Endothelial cell of umbilical vein (primary cell): ENCODE measurements around the gene ERBB4. TPM values are rescaled to one million over a fixed set of nuclear protein-coding genes. Genes with fewer than 3 reads are reported as not detected.

ENCODE experiments used
- BruUV-seq: library from RNA; stranded (reverse); fragments of 400-500 nt; replicated peaks from 2 replicates; lab custom pipeline; 2021; lab: Mats Ljungman, UMichigan
- CTCF ChIA-PET: fragments of 300-600, 350-600 bp; sonication (Branson Sonifier 250); formaldehyde crosslinking; loops from one replicate; lab custom pipeline; 2021; ENCODE audit warnings: antibody characterized with exemption, inconsistent platforms; lab: Charles Lee
- POLR2A ChIA-PET: fragments of 300-600, 350-600 bp; sonication (Branson Sonifier 250); formaldehyde crosslinking; loops from one replicate; lab custom pipeline; 2021; ENCODE audit warnings: antibody characterized with exemption, inconsistent platforms; lab: Charles Lee
- DNase-seq: peaks from one replicate; pipeline ENCODE4 v3.0.0-alpha.2; 2011; ENCODE audit warnings: low read depth, low spot score
- FAIRE-seq: peaks from 2 replicates; lab custom pipeline; 2011; peaks lifted over from hg19 to GRCh38; lab: Jason Lieb, UNC
- H2AFZ ChIP-seq: 2 replicates; pipeline ENCODE4 v1.6.0; 2012; ENCODE audit warnings: low read depth, low read length, control low read depth, inconsistent platforms
- H3K27ac ChIP-seq: 2 replicates; pipeline ENCODE4 v1.5.1; 2011; ENCODE audit warnings: low read depth, mild to moderate bottlenecking, control low read depth, low read length, moderate library complexity; ENCODE audit not compliant: insufficient read depth
- H3K27me3 ChIP-seq, 2 experiments: 2 replicates each; pipeline versions ENCODE4 v1.6.0 to v1.6.1; 2011; ENCODE audit warnings: low read length in 2 of 2, mixed read lengths in 1 of 2; ENCODE audit not compliant: control insufficient read depth in 2 of 2, insufficient read depth in 2 of 2
- H3K36me3 ChIP-seq, 2 experiments: 2 replicates in 1 of 2; 3 replicates in 1 of 2; pipeline ENCODE4 v1.5.1; 2011; ENCODE audit warnings: low read length in 2 of 2, mild to moderate bottlenecking in 1 of 2, moderate library complexity in 1 of 2; ENCODE audit not compliant: control insufficient read depth in 2 of 2, insufficient read depth in 2 of 2; ENCODE audit errors: extremely low read depth in 1 of 2
- H3K4me1 ChIP-seq: 3 replicates; pipeline ENCODE4 v1.5.1; 2011; ENCODE audit warnings: mild to moderate bottlenecking, low read length; ENCODE audit not compliant: control insufficient read depth, insufficient read depth; ENCODE audit errors: extremely low read depth
- H3K4me2 ChIP-seq: 2 replicates; pipeline ENCODE4 v1.6.1; 2011; ENCODE audit warnings: low read length, control low read depth, mixed read lengths; ENCODE audit not compliant: insufficient read depth
- H3K4me3 ChIP-seq, 3 experiments: fragments of 200-600 bp in 1 of 3; sonication (generic), shearing (Covaris generic) in 1 of 3; replicated peaks in 1 of 3; 2 replicates each; pipeline ENCODE4 v1.5.1; 2011 to 2016; ENCODE audit warnings: control low read depth in 3 of 3, low read length in 3 of 3, mild to moderate bottlenecking in 2 of 3, inconsistent platforms in 1 of 3, low read depth in 1 of 3, moderate library complexity in 1 of 3; ENCODE audit not compliant: insufficient read depth in 1 of 3
- H3K79me2 ChIP-seq: 2 replicates; pipeline ENCODE4 v1.6.0; 2012; ENCODE audit warnings: low read length, inconsistent platforms; ENCODE audit not compliant: control insufficient read depth, insufficient read depth
- H3K9ac ChIP-seq: replicated peaks from 2 replicates; pipeline ENCODE3; 2011; ENCODE audit warnings: low read length, control low read depth; ENCODE audit not compliant: insufficient read depth; ENCODE audit errors: extremely low read depth
- H3K9me1 ChIP-seq: replicated peaks from 3 replicates; pipeline ENCODE4 v1.6.0; 2011; ENCODE audit warnings: mild to moderate bottlenecking, low read length; ENCODE audit not compliant: control insufficient read depth, insufficient read depth; ENCODE audit errors: extremely low read depth
- H3K9me3 ChIP-seq: replicated peaks from 2 replicates; pipeline ENCODE4 v1.5.1; 2012; ENCODE audit warnings: low read length, inconsistent platforms; ENCODE audit not compliant: control insufficient read depth, insufficient read depth
- H4K20me1 ChIP-seq: replicated peaks from 2 replicates; pipeline ENCODE3; 2011; ENCODE audit warnings: mild to moderate bottlenecking, low read length; ENCODE audit not compliant: control insufficient read depth, insufficient read depth; ENCODE audit errors: extremely low read depth
- EZH2 ChIP-seq: IDR thresholded peaks from 2 replicates; pipeline ENCODE4 v1.6.1; 2012; ENCODE audit warnings: borderline replicate concordance, low read depth, mild to moderate bottlenecking, moderate library complexity, low read length, inconsistent platforms; ENCODE audit not compliant: severe bottlenecking
- FOS ChIP-seq: IDR thresholded peaks from 2 replicates; pipeline ENCODE4 v1.6.1; 2011; ENCODE audit warnings: mild to moderate bottlenecking, low read length, moderate library complexity, borderline replicate concordance; ENCODE audit not compliant: insufficient read depth
- GATA2 ChIP-seq: IDR thresholded peaks from 2 replicates; pipeline ENCODE4 v1.7.0; 2011; ENCODE audit warnings: low read depth, mild to moderate bottlenecking, moderate library complexity, mixed read lengths, low read length; ENCODE audit not compliant: insufficient read length, insufficient read depth
- JUN ChIP-seq: IDR thresholded peaks from 2 replicates; pipeline ENCODE4 v1.6.1; 2011; ENCODE audit warnings: borderline replicate concordance, low read depth; ENCODE audit not compliant: insufficient read length, insufficient read depth
- MYC ChIP-seq: IDR thresholded peaks from one replicate; pipeline ENCODE4 v1.6.1; 2011; ENCODE audit warnings: mild to moderate bottlenecking, low read depth, low read length
- POLR2A ChIP-seq: IDR thresholded peaks from 2 replicates; pipeline ENCODE4 v1.6.1; 2012; ENCODE audit warnings: low read depth, mild to moderate bottlenecking, control low read depth, low read length
- POLR2AphosphoS5 ChIP-seq: IDR thresholded peaks from 2 replicates; pipeline ENCODE4 v1.6.1; 2012; ENCODE audit warnings: low read depth, mild to moderate bottlenecking, control low read depth, low read length, moderate library complexity; ENCODE audit not compliant: insufficient read depth
- dilution Hi-C: fragments of 300-500 bp; cut with MboI; formaldehyde crosslinking; loops from one replicate; pipeline ENCODE4 v1.15.0; 2019; ENCODE audit warnings: low sequenced_read_pairs; ENCODE audit not compliant: extremely low pct_ligation_motif_present
- intact Hi-C: fragments of 100-400 bp; cut with micrococcal nuclease; formaldehyde crosslinking; loops from one replicate; pipeline ENCODE4 v1.10.0; 2022
- polyA plus RNA-seq, 4 experiments: library from polyadenylated mRNA; depleted of rRNA in 3 of 4; stranded (reverse) in 3 of 4; unstranded in 1 of 4; fragments of >200 nt; gene quantifications; 2 replicates each; pipeline versions ENCODE4 v1.2.1 to v1.2.3, GENCODE V29; 2011 to 2012; ENCODE audit warnings: missing spikeins in 1 of 4
- total RNA-seq: library from RNA; stranded (reverse); gene quantifications from 2 replicates; pipeline ENCODE4 v1.2.3, GENCODE V29; 2021
- TF ChIP-seq, protein P1 (sequence below), 2 donors: IDR thresholded peaks; 1 replicate in 1 of 2; 2 replicates in 1 of 2; pipeline ENCODE4 v1.5.1; 2011; ENCODE audit warnings: low read length in 2 of 2, mild to moderate bottlenecking in 2 of 2, moderate library complexity in 2 of 2, control low read depth in 1 of 2, inconsistent platforms in 1 of 2, low read depth in 1 of 2; ENCODE audit not compliant: insufficient read depth in 1 of 2; ENCODE audit errors: extremely low read depth in 1 of 2
- TF ChIP-seq, protein P2 (sequence below): IDR thresholded peaks from 2 replicates; pipeline ENCODE4 v1.6.1; 2011; ENCODE audit not compliant: insufficient read depth, insufficient read length

ERBB4 gene
- total and polyA plus RNA-seq, 2 donors (not counting 3 experiments of a cell fraction or from before 2014, with no cell fraction given), result 0.01 to 0.27 TPM

DNA sequence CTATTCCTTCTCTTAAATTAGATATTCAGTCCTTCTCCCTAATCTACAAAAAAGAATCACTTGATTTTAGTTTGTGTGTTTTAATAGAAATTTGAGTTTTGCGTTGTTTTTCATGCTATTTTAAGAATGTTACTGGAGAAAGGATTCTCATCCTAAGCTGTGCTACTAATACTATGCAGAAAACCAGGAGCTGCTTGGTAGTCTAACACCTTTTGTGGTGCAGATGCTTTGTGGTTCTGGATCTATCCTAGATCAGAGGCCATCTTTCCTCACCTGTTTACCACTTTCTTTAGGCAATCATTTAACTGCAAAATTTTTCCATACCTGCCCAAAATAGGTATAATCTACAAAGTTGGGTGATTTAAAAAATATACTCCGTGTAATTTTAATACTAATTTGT lies 1158.6 kb downstream of the ERBB4 start:
- FAIRE-seq, result no peak
- intact Hi-C loops, result no loop called here
- CTCF ChIA-PET, result no interaction called here

More for the DNA sequence above, 1158.6 kb downstream of the ERBB4 start:
- H3K4me1 ChIP-seq, result no peaks in the 10 kb centered on the region
- no peak overlapping the region for H3K4me2 ChIP-seq
- no peaks in the 10 kb centered on the region for H3K9me3 ChIP-seq
- no peaks in the 10 kb centered on the region for H3K79me2 ChIP-seq
- H3K27ac ChIP-seq, result no peak overlapping the region
- no TSS peak for BruUV-seq
- no peak for TF ChIP-seq GATA2
- no peak for TF ChIP-seq FOS
- TF ChIP-seq, protein P1, sequence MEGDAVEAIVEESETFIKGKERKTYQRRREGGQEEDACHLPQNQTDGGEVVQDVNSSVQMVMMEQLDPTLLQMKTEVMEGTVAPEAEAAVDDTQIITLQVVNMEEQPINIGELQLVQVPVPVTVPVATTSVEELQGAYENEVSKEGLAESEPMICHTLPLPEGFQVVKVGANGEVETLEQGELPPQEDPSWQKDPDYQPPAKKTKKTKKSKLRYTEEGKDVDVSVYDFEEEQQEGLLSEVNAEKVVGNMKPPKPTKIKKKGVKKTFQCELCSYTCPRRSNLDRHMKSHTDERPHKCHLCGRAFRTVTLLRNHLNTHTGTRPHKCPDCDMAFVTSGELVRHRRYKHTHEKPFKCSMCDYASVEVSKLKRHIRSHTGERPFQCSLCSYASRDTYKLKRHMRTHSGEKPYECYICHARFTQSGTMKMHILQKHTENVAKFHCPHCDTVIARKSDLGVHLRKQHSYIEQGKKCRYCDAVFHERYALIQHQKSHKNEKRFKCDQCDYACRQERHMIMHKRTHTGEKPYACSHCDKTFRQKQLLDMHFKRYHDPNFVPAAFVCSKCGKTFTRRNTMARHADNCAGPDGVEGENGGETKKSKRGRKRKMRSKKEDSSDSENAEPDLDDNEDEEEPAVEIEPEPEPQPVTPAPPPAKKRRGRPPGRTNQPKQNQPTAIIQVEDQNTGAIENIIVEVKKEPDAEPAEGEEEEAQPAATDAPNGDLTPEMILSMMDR (IDR thresholded peaks at IDR 0.05; ENCODE audit: extremely low read depth in 1 of 2, insufficient read depth in 1 of 2, low read depth in 1 of 2, low read length in 2 of 2), result no peak
- no peak for TF ChIP-seq POLR2AphosphoS5
- TF ChIP-seq POLR2A, result no peak
- no peak for TF ChIP-seq EZH2
- TF ChIP-seq, protein P2, sequence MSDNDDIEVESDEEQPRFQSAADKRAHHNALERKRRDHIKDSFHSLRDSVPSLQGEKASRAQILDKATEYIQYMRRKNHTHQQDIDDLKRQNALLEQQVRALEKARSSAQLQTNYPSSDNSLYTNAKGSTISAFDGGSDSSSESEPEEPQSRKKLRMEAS, result no peak
- TF ChIP-seq MYC, result no peak
- no peak for TF ChIP-seq JUN
- H3K9ac ChIP-seq, result no peak overlapping the region
- H3K9me1 ChIP-seq, result no peaks in the 10 kb centered on the region
- H3K27me3 ChIP-seq, result no peaks in the 10 kb centered on the region
- dilution Hi-C loops, result no loop called here
- POLR2A ChIA-PET, result no interaction called here
- H2AFZ ChIP-seq, result no peak overlapping the region
- DNase-seq, result no peak
- H3K4me3 ChIP-seq, result no peak overlapping the region
- no peaks in the 10 kb centered on the region for H4K20me1 ChIP-seq
- no peaks in the 10 kb centered on the region for H3K36me3 ChIP-seq
